Neural cell (in vitro differentiated cells): ENCODE measurements around the gene MSI1. TPM values are rescaled to one million over a fixed set of nuclear protein-coding genes. Genes with fewer than 3 reads are reported as not detected.

Experiments
- H2AFZ ChIP-seq: fragments of 200-600, 300-800 bp; sonication (generic), shearing (Covaris generic); 2 replicates; pipeline ENCODE4 v1.6.0; 2014; ENCODE audit warnings: low read depth, mild to moderate bottlenecking, antibody characterized with exemption, low read length, moderate library complexity
- H3F3A ChIP-seq: fragments of 200-600 bp; shearing (Covaris generic); 2 replicates; pipeline ENCODE4 v1.6.1; 2016; ENCODE audit warnings: mild to moderate bottlenecking, moderate library complexity, mixed read lengths, antibody characterized with exemption, low read length; ENCODE audit not compliant: insufficient read depth, poor library complexity, severe bottlenecking
- H3K27ac ChIP-seq: fragments of 200-600, 300-800 bp; sonication (generic), shearing (Covaris generic); 2 replicates; pipeline ENCODE4 v1.5.1; 2014; ENCODE audit warnings: mild to moderate bottlenecking, low read length, moderate library complexity
- H3K27me3 ChIP-seq: fragments of 300-800, 200-600 bp; sonication (generic), shearing (Covaris generic); 2 replicates; pipeline ENCODE4 v1.6.0; 2014; ENCODE audit warnings: mild to moderate bottlenecking, low read depth, low read length, moderate library complexity; ENCODE audit not compliant: insufficient read depth
- H3K36me3 ChIP-seq: fragments of 300-800, 200-600 bp; sonication (generic), shearing (Covaris generic); 2 replicates; pipeline ENCODE4 v1.5.1; 2014; ENCODE audit warnings: mild to moderate bottlenecking, antibody characterized with exemption, low read length, moderate library complexity; ENCODE audit not compliant: insufficient read depth
- H3K4me2 ChIP-seq: fragments of 300-800, 200-600 bp; sonication (generic), shearing (Covaris generic); 2 replicates; pipeline ENCODE4 v1.6.0; 2014; ENCODE audit warnings: mild to moderate bottlenecking, low read length
- H3K4me3 ChIP-seq: fragments of 300-800, 200-600 bp; sonication (generic), shearing (Covaris generic); 2 replicates; pipeline ENCODE4 v1.5.1; 2014; ENCODE audit warnings: mild to moderate bottlenecking, low read length, moderate library complexity
- H3K79me2 ChIP-seq: fragments of 200-600 bp; shearing (Covaris generic); replicated peaks from 2 replicates; pipeline ENCODE4 v1.6.0; 2014; ENCODE audit warnings: mild to moderate bottlenecking, low read length, moderate library complexity; ENCODE audit not compliant: insufficient read depth
- H3K9ac ChIP-seq: fragments of 300-800, 200-600 bp; sonication (generic), shearing (Covaris generic); 2 replicates; pipeline ENCODE4 v1.6.1; 2016; ENCODE audit warnings: mild to moderate bottlenecking, low read length, mixed read lengths
- H3K9me2 ChIP-seq: fragments of 200-600 bp; shearing (Covaris generic); 2 replicates; pipeline ENCODE4 v1.6.1; 2016; ENCODE audit warnings: mild to moderate bottlenecking, low read length, mixed read lengths; ENCODE audit not compliant: insufficient read depth
- H3K9me3 ChIP-seq: fragments of 200-600, 300-800 bp; sonication (generic), shearing (Covaris generic); 2 replicates; pipeline ENCODE4 v1.6.1; 2016; ENCODE audit warnings: mild to moderate bottlenecking, mixed run types, low read length, moderate library complexity, mixed read lengths
- H4K20me1 ChIP-seq: fragments of 200-600 bp; shearing (Covaris generic); 2 replicates; pipeline ENCODE4 v1.6.1; 2016; ENCODE audit warnings: mild to moderate bottlenecking, mixed run types; ENCODE audit not compliant: insufficient read depth
- CTCF ChIP-seq: fragments of 450-650 bp; IDR thresholded peaks from 2 replicates; pipeline ENCODE4 v1.5.1; 2014; ENCODE audit warnings: antibody characterized with exemption, mild to moderate bottlenecking, moderate library complexity; ENCODE audit not compliant: poor library complexity, severe bottlenecking
- EP300 ChIP-seq: fragments of 450-650 bp; conservative IDR thresholded peaks from 2 replicates; pipeline ENCODE4 v1.6.1; 2014; ENCODE audit warnings: antibody characterized with exemption, mild to moderate bottlenecking, moderate library complexity; ENCODE audit not compliant: poor library complexity, severe bottlenecking
- EZH2 ChIP-seq: fragments of 200-600, 300-800 bp; shearing (Covaris generic), sonication (generic); IDR thresholded peaks from 2 replicates; pipeline ENCODE4 v1.6.1; 2014; ENCODE audit warnings: antibody characterized with exemption, low read length, borderline replicate concordance, mild to moderate bottlenecking; ENCODE audit not compliant: insufficient read depth, poor library complexity, severe bottlenecking
- MXI1 ChIP-seq: fragments of 450-650 bp; conservative IDR thresholded peaks from 2 replicates; pipeline ENCODE4 v1.6.1; 2014; ENCODE audit warnings: antibody characterized with exemption, mild to moderate bottlenecking; ENCODE audit not compliant: poor library complexity, severe bottlenecking
- POLR2AphosphoS5 ChIP-seq: IDR thresholded peaks from 2 replicates; pipeline ENCODE4 v1.6.1; 2012
- RAD21 ChIP-seq: fragments of 450-650 bp; conservative IDR thresholded peaks from 2 replicates; pipeline ENCODE4 v1.6.1; 2014; ENCODE audit warnings: antibody characterized with exemption, mild to moderate bottlenecking, moderate library complexity
- SMC3 ChIP-seq: fragments of 450-650 bp; conservative IDR thresholded peaks from 2 replicates; pipeline ENCODE4 v1.6.1; 2014; ENCODE audit warnings: antibody characterized with exemption, mild to moderate bottlenecking, moderate library complexity; ENCODE audit not compliant: poor library complexity
- TAF1 ChIP-seq: IDR thresholded peaks from 2 replicates; pipeline ENCODE4 v1.6.1; 2012; ENCODE audit warnings: low read depth
- polyA plus RNA-seq: library from polyadenylated mRNA; depleted of rRNA; stranded (reverse); fragments of >200 nt; gene quantifications from 2 replicates; pipeline ENCODE4 v1.2.3, GENCODE V29; 2014
- TF ChIP-seq, protein P1 (sequence below): IDR thresholded peaks from 2 replicates; pipeline ENCODE4 v1.6.1; 2012; ENCODE audit warnings: borderline replicate concordance

The MSI1 gene
- polyA plus RNA-seq, 1 donor from 2014 or later = 7.5 TPM

GRCh38 chr12:120412421-120412820 is 43.5 kb upstream of the MSI1 start:
- no peaks in the 10 kb centered on the region for H4K20me1 ChIP-seq
- no peak overlapping the region for H3K4me3 ChIP-seq
- no peaks in the 10 kb centered on the region for H3K9me2 ChIP-seq
- H3K4me2 ChIP-seq = no peak overlapping the region
- no peaks in the 10 kb centered on the region for H3K27me3 ChIP-seq
- no peaks in the 10 kb centered on the region for H3F3A ChIP-seq
- TF ChIP-seq POLR2AphosphoS5 = no peak
- no peak for TF ChIP-seq SMC3
- TF ChIP-seq EP300 = no peak
- TF ChIP-seq CTCF = no peak
- TF ChIP-seq TAF1 = no peak
- TF ChIP-seq, protein P1, sequence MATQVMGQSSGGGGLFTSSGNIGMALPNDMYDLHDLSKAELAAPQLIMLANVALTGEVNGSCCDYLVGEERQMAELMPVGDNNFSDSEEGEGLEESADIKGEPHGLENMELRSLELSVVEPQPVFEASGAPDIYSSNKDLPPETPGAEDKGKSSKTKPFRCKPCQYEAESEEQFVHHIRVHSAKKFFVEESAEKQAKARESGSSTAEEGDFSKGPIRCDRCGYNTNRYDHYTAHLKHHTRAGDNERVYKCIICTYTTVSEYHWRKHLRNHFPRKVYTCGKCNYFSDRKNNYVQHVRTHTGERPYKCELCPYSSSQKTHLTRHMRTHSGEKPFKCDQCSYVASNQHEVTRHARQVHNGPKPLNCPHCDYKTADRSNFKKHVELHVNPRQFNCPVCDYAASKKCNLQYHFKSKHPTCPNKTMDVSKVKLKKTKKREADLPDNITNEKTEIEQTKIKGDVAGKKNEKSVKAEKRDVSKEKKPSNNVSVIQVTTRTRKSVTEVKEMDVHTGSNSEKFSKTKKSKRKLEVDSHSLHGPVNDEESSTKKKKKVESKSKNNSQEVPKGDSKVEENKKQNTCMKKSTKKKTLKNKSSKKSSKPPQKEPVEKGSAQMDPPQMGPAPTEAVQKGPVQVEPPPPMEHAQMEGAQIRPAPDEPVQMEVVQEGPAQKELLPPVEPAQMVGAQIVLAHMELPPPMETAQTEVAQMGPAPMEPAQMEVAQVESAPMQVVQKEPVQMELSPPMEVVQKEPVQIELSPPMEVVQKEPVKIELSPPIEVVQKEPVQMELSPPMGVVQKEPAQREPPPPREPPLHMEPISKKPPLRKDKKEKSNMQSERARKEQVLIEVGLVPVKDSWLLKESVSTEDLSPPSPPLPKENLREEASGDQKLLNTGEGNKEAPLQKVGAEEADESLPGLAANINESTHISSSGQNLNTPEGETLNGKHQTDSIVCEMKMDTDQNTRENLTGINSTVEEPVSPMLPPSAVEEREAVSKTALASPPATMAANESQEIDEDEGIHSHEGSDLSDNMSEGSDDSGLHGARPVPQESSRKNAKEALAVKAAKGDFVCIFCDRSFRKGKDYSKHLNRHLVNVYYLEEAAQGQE = no peak
- TF ChIP-seq RAD21 = no peak
- TF ChIP-seq MXI1 = no peak
- TF ChIP-seq EZH2 = no peak
- no peaks in the 10 kb centered on the region for H3K9me3 ChIP-seq
- no peaks in the 10 kb centered on the region for H3K79me2 ChIP-seq
- H3K27ac ChIP-seq = no peak overlapping the region
- no peaks in the 10 kb centered on the region for H3K36me3 ChIP-seq
- H3K9ac ChIP-seq = no peak overlapping the region
- H2AFZ ChIP-seq = no peak overlapping the region

DNA sequence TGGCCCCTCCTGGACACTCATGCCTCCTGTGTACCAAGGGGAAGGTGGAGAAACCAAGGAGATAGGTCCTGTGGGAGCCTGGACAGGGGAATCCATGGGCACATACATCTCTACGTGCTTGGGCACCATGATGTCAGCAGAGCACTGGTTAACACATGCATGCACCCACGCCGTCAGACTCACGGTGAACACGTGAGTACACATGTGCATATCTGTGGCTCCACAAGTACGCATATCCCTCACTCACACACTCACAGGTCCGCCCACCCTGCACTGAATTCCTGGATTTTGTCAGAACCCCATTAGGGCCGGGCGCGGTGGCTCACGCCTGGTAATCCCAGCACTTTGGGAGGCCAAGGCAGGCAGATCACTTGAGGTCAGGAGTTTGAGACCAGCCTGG is 39.8 kb upstream of the MSI1 start:
- Histone ChIP-seq H3K79me2 (no peaks in the 10 kb centered on the region), H3K4me2 (no peak overlapping the region)

More for the DNA sequence above, 39.8 kb upstream of the MSI1 start:
- no peaks in the 10 kb centered on the region for H3K27me3 ChIP-seq
- no peak for TF ChIP-seq RAD21
- TF ChIP-seq, protein P1 = no peak
- no peak for TF ChIP-seq EP300
- TF ChIP-seq TAF1 = no peak
- no peak for TF ChIP-seq SMC3
- TF ChIP-seq CTCF = no peak
- TF ChIP-seq POLR2AphosphoS5 = no peak
- no peak for TF ChIP-seq EZH2
- TF ChIP-seq MXI1 = no peak
- no peaks in the 10 kb centered on the region for H4K20me1 ChIP-seq
- no peaks in the 10 kb centered on the region for H3K9me2 ChIP-seq
- H3K9me3 ChIP-seq = no peaks in the 10 kb centered on the region
- no peaks in the 10 kb centered on the region for H3F3A ChIP-seq
- no peak overlapping the region for H2AFZ ChIP-seq
- no peak overlapping the region for H3K4me3 ChIP-seq
- H3K27ac ChIP-seq = no peak overlapping the region
- H3K36me3 ChIP-seq = no peaks in the 10 kb centered on the region
- no peak overlapping the region for H3K9ac ChIP-seq
